D721Med (cell line): ENCODE results near the gene PPIL6.
A peak's percentile ranks its signal among the peaks of the same experiment; 100 is the strongest.

Experiments
- DNase-seq: peaks from one replicate; pipeline ENCODE4 v3.0.0; 2011; ENCODE audit warnings: low spot score; ENCODE audit not compliant: insufficient read length
- FAIRE-seq: peaks from 2 replicates; lab custom pipeline; 2011; peaks lifted over from hg19 to GRCh38; lab: Jason Lieb, UNC
- TF ChIP-seq, protein P1 (sequence below): IDR thresholded peaks from 2 replicates; pipeline ENCODE4 v1.5.1; 2012; ENCODE audit warnings: mild to moderate bottlenecking, control low read depth; ENCODE audit not compliant: insufficient read depth; ENCODE audit errors: missing control alignments

PPIL6 gene

DNA sequence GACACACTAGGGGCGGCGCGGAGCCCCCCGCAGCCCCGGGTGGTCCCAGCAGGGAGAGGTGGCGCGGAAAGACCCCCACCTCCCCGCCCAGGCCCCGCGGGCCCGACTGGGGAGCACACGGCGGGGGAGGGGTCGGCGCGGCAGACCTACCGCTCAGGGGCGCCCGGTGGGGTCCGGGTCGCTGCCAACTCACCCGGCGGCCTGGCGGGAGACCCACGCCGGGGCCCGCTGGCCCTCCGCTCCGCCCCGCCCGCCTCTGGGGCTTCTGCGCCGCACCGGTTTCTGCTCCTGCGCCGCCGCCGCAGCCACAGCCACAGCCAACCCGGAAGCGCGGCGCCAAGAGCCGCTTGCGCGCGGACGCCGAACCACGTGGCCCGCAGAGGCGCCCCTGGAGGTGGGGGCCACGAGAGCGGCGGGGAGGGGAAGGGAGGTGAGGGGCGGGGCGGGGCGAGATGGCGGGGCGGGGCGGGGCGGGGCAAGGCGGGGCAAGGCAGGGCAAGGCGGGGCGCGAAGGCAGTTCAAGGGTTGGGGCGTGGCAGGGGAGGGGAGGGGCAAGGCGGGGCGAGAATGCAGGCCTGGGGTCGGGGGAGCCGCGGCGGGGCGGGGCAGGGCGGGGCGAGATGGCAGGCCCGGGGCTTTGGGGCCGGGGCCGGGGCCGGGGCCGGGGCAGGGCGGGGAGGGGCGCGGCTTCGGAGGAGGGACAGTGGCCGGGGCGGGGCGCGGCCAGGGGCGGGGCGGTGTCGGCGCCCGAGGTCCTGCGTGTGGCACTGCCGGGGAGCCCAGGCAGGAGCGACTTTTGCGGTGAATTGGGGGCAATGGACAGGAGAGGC lies 42.7 kb upstream of the PPIL6 start, which contains the start of gene ZBTB24:
ZBTB24 (minus strand) TSS at position 315 of the 830 bp plus-strand sequence. CDS start 1,193 bp downstream, outside the sequence.
- no peak for FAIRE-seq
- DNase-seq, result peak; percentile 59
- TF ChIP-seq, protein P1, sequence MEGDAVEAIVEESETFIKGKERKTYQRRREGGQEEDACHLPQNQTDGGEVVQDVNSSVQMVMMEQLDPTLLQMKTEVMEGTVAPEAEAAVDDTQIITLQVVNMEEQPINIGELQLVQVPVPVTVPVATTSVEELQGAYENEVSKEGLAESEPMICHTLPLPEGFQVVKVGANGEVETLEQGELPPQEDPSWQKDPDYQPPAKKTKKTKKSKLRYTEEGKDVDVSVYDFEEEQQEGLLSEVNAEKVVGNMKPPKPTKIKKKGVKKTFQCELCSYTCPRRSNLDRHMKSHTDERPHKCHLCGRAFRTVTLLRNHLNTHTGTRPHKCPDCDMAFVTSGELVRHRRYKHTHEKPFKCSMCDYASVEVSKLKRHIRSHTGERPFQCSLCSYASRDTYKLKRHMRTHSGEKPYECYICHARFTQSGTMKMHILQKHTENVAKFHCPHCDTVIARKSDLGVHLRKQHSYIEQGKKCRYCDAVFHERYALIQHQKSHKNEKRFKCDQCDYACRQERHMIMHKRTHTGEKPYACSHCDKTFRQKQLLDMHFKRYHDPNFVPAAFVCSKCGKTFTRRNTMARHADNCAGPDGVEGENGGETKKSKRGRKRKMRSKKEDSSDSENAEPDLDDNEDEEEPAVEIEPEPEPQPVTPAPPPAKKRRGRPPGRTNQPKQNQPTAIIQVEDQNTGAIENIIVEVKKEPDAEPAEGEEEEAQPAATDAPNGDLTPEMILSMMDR, result no peak

DNA sequence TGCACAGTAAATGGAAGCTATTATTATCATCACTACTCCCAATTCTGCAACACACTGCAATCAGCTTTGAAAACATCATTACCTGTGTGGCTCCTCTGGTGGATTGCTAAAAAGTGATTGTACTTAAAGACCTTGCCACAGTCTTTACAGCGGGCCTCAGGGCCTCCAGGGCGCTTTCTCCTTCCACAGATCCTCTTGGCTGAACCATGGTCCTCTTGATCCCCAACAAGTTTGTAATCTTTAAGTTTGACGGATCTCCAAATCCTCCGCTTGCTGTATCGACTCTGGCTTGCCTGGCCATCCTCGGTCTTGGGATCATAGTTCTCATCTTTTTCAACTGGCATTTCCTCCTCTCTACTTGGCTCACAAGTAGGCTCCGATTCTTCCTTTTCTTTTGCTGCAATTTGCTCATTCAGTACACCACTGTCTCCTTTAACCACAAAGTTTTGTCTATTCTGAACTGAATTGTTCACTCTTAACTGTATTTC lies 40.6 kb upstream of the PPIL6 start:
- DNase-seq, result no peak
- TF ChIP-seq, protein P1, result no peak
- FAIRE-seq, result no peak

DNA sequence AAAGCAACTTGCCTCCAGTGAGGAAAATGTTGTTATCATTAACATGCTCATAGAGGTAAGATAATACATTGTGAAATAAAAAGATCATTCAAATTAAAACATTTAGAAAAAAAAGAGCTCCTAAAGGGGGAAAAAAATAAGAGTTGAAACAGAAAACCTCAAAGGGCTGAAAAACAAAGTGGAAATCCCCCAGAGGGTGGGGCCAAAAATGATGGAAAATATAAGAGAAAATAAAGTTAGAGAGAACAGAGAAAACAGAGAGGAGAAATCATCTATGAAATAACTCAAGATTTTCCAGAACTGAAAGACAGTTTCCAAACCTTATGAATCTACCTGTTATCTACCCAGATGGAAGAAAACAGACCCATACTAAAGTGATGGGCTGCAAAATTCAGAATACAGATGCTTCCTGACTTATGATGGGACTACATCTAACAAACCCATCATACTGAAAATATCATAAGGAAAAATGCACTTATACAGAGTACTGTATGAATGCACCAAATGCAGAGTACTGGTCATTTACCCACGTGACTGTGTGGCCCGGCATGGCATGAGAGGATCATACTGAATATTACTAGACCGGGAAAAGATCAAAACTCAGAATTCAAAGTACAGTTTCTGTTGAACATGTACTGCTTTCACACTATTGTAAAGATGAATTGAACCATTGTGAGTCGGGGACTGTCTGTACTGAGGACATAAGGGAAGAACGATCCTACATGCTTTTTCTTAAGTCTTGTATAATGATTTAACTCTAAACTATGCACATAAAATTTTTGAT lies 38.6 kb upstream of the PPIL6 start:
- DNase-seq, result no peak
- TF ChIP-seq, protein P1, result no peak
- no peak for FAIRE-seq

DNA sequence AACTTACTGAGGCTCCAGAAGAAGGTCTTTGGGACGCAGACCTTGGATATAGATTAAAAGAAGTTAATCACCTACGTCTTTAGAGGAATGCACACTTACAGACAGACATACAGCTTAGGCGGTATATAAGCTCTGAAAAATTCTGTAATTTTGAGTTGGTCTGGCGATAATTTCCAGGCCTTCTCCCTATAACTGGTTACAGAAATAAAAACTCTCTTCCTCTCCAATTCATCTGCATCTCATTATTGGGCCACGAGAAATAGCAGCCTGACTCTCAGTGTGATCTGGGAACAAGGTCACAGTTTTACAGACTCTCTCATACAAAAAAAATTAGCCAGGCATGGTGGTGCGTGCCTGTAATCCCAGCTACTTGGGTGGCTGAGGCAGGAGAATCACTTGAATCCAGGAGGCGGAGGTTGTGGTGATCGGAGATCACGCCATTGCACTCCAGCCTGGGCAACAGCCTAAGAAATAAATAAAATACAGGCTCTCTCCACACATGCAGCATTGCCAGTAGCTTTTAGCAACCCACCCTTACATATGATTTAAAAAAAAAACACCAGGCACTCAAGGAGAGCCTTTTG lies 37.9 kb upstream of the PPIL6 start:
- TF ChIP-seq, protein P1, result no peak
- no peak for DNase-seq
- no peak for FAIRE-seq

DNA sequence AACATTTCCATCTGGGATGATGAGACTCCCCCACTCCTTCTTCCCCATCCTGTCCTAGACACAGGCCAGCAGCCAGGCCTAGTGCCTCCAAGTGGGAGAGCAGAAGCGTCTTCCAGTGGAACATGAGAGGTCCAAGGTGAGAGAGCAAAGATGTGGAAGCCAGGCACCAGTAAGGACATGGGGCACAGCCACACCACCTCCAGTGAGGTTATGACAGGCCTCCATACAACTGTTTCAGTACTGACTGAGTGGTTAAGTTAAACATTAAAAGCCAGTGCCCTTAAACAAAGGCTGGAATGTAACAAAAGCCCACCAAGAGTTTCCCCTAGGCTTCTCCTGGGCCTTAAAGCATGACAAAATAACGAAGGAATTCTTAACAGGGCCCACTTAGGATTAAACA lies 37.3 kb upstream of the PPIL6 start:
- DNase-seq (no peak), FAIRE-seq (no peak)
- TF ChIP-seq, protein P1, result no peak

DNA sequence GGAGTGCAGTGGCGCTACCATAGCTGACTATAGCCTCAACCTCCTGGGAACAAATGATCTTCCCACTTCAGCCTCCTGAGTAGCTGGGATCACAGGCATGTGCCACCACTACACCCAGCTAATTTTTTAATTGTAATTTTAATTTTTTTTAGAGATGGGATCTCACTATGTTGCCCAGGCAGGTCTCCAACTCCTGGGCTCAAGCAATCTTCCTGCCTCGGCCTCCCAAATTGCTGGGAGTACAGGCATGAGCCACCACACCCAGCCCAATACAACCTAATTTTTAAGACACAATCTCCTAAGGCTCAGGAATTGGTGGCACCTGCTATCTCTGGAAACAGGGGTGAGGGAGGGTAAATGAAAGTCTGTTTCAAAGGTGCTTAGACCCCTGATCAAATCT lies 36.8 kb upstream of the PPIL6 start:
- FAIRE-seq, result no peak
- TF ChIP-seq, protein P1, result no peak

More for the DNA sequence above, 36.8 kb upstream of the PPIL6 start:
- no peak for DNase-seq
